HEK293 (cell line): Measurements from ENCODE around the gene NFAT5.

ENCODE experiments used
- CTCF ChIA-PET: fragments of 350-600 bp; formaldehyde crosslinking; extraction: SDS; loops from one replicate; lab custom pipeline; 2021; ENCODE audit warnings: antibody characterized with exemption; lab: Yijun Ruan, JAX
- POLR2A ChIA-PET: fragments of 300-600 bp; formaldehyde crosslinking; extraction: SDS; loops from one replicate; lab custom pipeline; 2020; ENCODE audit warnings: antibody characterized with exemption, inconsistent platforms; lab: Yijun Ruan, JAX
- H3K27ac ChIP-seq: fragments of 200-500 bp; sonication (Bioruptor generic); 2 replicates; pipeline ENCODE4 v1.5.1; 2014; ENCODE audit warnings: low read depth, low read length, control low read depth, inconsistent platforms; ENCODE audit errors: extremely low read depth
- H3K36me3 ChIP-seq, 2 experiments: fragments of 200-500 bp in 1 of 2; sonication (Bioruptor generic) in 1 of 2; 1 replicate in 1 of 2; 2 replicates in 1 of 2; pipeline ENCODE4 v1.5.1; 2014 to 2017; ENCODE audit warnings: inconsistent platforms in 2 of 2, low read length in 2 of 2; ENCODE audit not compliant: control insufficient read depth in 2 of 2, insufficient read depth in 1 of 2
- H3K4me1 ChIP-seq: fragments of 200-500 bp; sonication (Bioruptor generic); 2 replicates; pipeline ENCODE4 v1.5.1; 2014; ENCODE audit warnings: mild to moderate bottlenecking, low read length, inconsistent platforms; ENCODE audit not compliant: control insufficient read depth, insufficient read depth
- H3K4me3 ChIP-seq: 2 replicates; pipeline ENCODE4 v1.5.1; 2011; ENCODE audit warnings: low read depth, mild to moderate bottlenecking, control low read depth, low read length, moderate library complexity
- H3K9me3 ChIP-seq: fragments of 200-500 bp; sonication (Bioruptor generic); 2 replicates; pipeline ENCODE4 v1.5.1; 2014; ENCODE audit warnings: low read depth, low read length, inconsistent platforms; ENCODE audit not compliant: control insufficient read depth, insufficient read depth
- OSR2 ChIP-seq: fragments of 450-650 bp; formaldehyde crosslinking; IDR thresholded peaks from 2 replicates; pipeline ENCODE4 v1.5.1; 2016; ENCODE audit warnings: missing biosample characterization, missing genetic modification characterization
- YY2 ChIP-seq: fragments of 450-650 bp; formaldehyde crosslinking; IDR thresholded peaks from 2 replicates; pipeline ENCODE4 v1.5.1; 2016; ENCODE audit warnings: missing biosample characterization, missing genetic modification characterization
- ZBTB20 ChIP-seq: fragments of 450-650 bp; formaldehyde crosslinking; IDR thresholded peaks from 2 replicates; pipeline ENCODE4 v1.5.1; 2016; ENCODE audit warnings: missing biosample characterization, missing genetic modification characterization
- ZFHX2 ChIP-seq: fragments of 450-650 bp; formaldehyde crosslinking; conservative IDR thresholded peaks from 2 replicates; pipeline ENCODE4 v1.5.1; 2016; ENCODE audit warnings: missing biosample characterization, missing genetic modification characterization
- ZNF146 ChIP-seq: fragments of 450-650 bp; formaldehyde crosslinking; IDR thresholded peaks from 2 replicates; pipeline ENCODE4 v1.5.1; 2016; ENCODE audit warnings: missing biosample characterization, missing genetic modification characterization
- ZNF148 ChIP-seq: fragments of 450-650 bp; formaldehyde crosslinking; IDR thresholded peaks from 2 replicates; pipeline ENCODE4 v1.5.0; 2017; ENCODE audit warnings: missing biosample characterization, missing genetic modification characterization, borderline replicate concordance
- ZNF366 ChIP-seq: fragments of 450-650 bp; formaldehyde crosslinking; conservative IDR thresholded peaks from 2 replicates; pipeline ENCODE4 v1.5.1; 2016; ENCODE audit warnings: missing biosample characterization, missing genetic modification characterization
- ZNF404 ChIP-seq: fragments of 450-650 bp; formaldehyde crosslinking; IDR thresholded peaks from 2 replicates; pipeline ENCODE4 v1.5.1; 2017; ENCODE audit warnings: missing biosample characterization, missing genetic modification characterization
- ZNF48 ChIP-seq: fragments of 450-650 bp; formaldehyde crosslinking; IDR thresholded peaks from 2 replicates; pipeline ENCODE4 v1.5.1; 2016; ENCODE audit warnings: missing biosample characterization, missing genetic modification characterization
- ZNF501 ChIP-seq: fragments of 450-650 bp; formaldehyde crosslinking; IDR thresholded peaks from 2 replicates; pipeline ENCODE4 v1.5.1; 2016; ENCODE audit warnings: missing biosample characterization, missing genetic modification characterization
- ZNF529 ChIP-seq: fragments of 450-650 bp; formaldehyde crosslinking; IDR thresholded peaks from 2 replicates; pipeline ENCODE4 v1.5.1; 2017; ENCODE audit warnings: missing genetic modification characterization, missing biosample characterization; ENCODE audit not compliant: insufficient replicate concordance
- ZNF571 ChIP-seq: fragments of 450-650 bp; formaldehyde crosslinking; IDR thresholded peaks from 2 replicates; pipeline ENCODE4 v1.5.0; 2017; ENCODE audit warnings: missing biosample characterization, missing genetic modification characterization
- ZNF626 ChIP-seq: fragments of 450-650 bp; sonication (Bioruptor Pico); formaldehyde crosslinking; IDR thresholded peaks from 2 replicates; pipeline ENCODE4 v1.5.1; 2018; ENCODE audit warnings: missing biosample characterization, missing genetic modification characterization, inconsistent platforms
- ZNF660 ChIP-seq: fragments of 450-650 bp; IDR thresholded peaks from 2 replicates; pipeline ENCODE4 v1.5.1; 2018; ENCODE audit warnings: missing biosample characterization, mild to moderate bottlenecking, missing genetic modification characterization
- TF ChIP-seq, protein P1 (sequence below): fragments of 450-650 bp; formaldehyde crosslinking; IDR thresholded peaks from 2 replicates; pipeline ENCODE4 v1.5.1; 2016; ENCODE audit warnings: missing biosample characterization, missing genetic modification characterization
- TF ChIP-seq, protein P2 (sequence below): fragments of 450-650 bp; IDR thresholded peaks from 2 replicates; pipeline ENCODE4 v1.5.1; 2018; ENCODE audit warnings: missing biosample characterization, mild to moderate bottlenecking, missing genetic modification characterization
- TF ChIP-seq, protein P3 (sequence below): fragments of 450-650 bp; formaldehyde crosslinking; optimal IDR thresholded peaks from 2 replicates; pipeline ENCODE3; 2016; ENCODE audit warnings: missing biosample characterization, mild to moderate bottlenecking, missing genetic modification characterization
- TF ChIP-seq, protein P4 (sequence below): sonication (generic); formaldehyde crosslinking; IDR thresholded peaks from 2 replicates; pipeline ENCODE4 v1.8.1; 2022; ENCODE audit warnings: mild to moderate bottlenecking, moderate library complexity, missing genetic modification reagents

The NFAT5 gene

GRCh38 chr16:69709456-69710084 is 143.8 kb downstream of the NFAT5 start (continued):
- no peak for TF ChIP-seq ZNF404 (tag by site-specific recombination)
- no peak for TF ChIP-seq ZBTB20
- TF ChIP-seq ZNF660 (tag by site-specific recombination): peak; percentile 82

- CTCF ChIA-PET: interaction anchor here (1.1 to 3.7 kb wide), 5 partner anchors 12 to 314 kb away, joined by 3 to 37 read pairs (median 5); partner anchors contain the start of gene NOB1
- Histone ChIP-seq H3K4me3 (no peak overlapping the region), H3K9me3 (no peaks in the 10 kb centered on the region)
- TF ChIP-seq ZFHX2 (tag by site-specific recombination): 0 out of 2 replicates have a peak, but pooled peaks have one; percentile 13
- TF ChIP-seq, protein P1, sequence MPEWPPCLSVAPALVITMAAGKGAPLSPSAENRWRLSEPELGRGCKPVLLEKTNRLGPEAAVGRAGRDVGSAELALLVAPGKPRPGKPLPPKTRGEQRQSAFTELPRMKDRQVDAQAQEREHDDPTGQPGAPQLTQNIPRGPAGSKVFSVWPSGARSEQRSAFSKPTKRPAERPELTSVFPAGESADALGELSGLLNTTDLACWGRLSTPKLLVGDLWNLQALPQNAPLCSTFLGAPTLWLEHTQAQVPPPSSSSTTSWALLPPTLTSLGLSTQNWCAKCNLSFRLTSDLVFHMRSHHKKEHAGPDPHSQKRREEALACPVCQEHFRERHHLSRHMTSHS (tag by site-specific recombination): no peak
- TF ChIP-seq ZNF48 (tag by site-specific recombination): no peak
- TF ChIP-seq ZNF626 (tag by site-specific recombination): no peak
- TF ChIP-seq YY2: no peak
- no peak for TF ChIP-seq ZNF571 (tag by site-specific recombination)
- TF ChIP-seq ZNF529 (tag by site-specific recombination): no peak
- no peak for TF ChIP-seq ZNF148 (tag by site-specific recombination)
- TF ChIP-seq, all 188 proteins: peak for 1
- H3K36me3 ChIP-seq: peaks cover 0 to 31% of the 10 kb centered on the region in 2 experiments; a peak in 2 of 3 replicates
- POLR2A ChIA-PET: interaction anchor here (4.0 kb wide), 1 partner anchor 43 kb away, joined by 10 read pairs; the partner anchor contains the start of gene NOB1
- no peak overlapping the region for H3K27ac ChIP-seq
- H3K4me1 ChIP-seq: no peaks in the 10 kb centered on the region
Observed at GRCh38 chr16:69711115-69711740, 145.5 kb downstream of the NFAT5 start.

DNA sequence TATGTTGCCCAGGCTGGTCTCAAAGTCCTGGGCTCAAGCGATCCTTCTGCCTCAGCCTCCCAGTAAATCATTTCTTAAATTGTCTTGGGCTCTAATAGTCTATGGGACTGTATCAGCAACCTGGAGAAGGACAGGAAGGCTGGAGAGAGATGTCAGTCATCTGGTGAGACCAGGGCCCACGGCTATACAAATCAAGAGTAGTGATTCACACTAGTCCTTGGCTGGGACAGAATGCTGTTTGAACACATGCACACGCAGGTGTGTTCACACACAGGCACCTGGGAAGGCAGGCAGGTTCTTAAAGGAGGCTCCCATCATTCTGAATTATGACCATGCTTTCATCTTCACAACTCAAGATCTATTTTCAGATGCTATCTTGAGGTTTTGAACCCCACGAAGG is 146.5 kb downstream of the NFAT5 start:
- Histone ChIP-seq H3K4me1 (no peaks in the 10 kb centered on the region), H3K36me3 (peaks cover 0 to 28% of the 10 kb centered on the region in 2 experiments; a peak in 2 of 3 replicates), H3K9me3 (no peaks in the 10 kb centered on the region), H3K27ac (no peak overlapping the region), H3K4me3 (no peak overlapping the region)
- TF ChIP-seq ZNF146 (no peak), ZNF366 (no peak), OSR2 (tag by site-specific recombination) (no peak), ZNF501 (tag by site-specific recombination) (no peak)
- TF ChIP-seq, protein P2, sequence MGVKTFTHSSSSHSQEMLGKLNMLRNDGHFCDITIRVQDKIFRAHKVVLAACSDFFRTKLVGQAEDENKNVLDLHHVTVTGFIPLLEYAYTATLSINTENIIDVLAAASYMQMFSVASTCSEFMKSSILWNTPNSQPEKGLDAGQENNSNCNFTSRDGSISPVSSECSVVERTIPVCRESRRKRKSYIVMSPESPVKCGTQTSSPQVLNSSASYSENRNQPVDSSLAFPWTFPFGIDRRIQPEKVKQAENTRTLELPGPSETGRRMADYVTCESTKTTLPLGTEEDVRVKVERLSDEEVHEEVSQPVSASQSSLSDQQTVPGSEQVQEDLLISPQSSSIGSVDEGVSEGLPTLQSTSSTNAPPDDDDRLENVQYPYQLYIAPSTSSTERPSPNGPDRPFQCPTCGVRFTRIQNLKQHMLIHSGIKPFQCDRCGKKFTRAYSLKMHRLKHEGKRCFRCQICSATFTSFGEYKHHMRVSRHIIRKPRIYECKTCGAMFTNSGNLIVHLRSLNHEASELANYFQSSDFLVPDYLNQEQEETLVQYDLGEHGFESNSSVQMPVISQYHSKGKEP (tag by site-specific recombination): no peak
- TF ChIP-seq, protein P3, sequence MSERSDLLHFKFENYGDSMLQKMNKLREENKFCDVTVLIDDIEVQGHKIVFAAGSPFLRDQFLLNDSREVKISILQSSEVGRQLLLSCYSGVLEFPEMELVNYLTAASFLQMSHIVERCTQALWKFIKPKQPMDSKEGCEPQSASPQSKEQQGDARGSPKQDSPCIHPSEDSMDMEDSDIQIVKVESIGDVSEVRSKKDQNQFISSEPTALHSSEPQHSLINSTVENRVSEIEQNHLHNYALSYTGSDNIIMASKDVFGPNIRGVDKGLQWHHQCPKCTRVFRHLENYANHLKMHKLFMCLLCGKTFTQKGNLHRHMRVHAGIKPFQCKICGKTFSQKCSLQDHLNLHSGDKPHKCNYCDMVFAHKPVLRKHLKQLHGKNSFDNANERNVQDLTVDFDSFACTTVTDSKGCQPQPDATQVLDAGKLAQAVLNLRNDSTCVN (tag by site-specific recombination): no peak
- TF ChIP-seq, protein P4, sequence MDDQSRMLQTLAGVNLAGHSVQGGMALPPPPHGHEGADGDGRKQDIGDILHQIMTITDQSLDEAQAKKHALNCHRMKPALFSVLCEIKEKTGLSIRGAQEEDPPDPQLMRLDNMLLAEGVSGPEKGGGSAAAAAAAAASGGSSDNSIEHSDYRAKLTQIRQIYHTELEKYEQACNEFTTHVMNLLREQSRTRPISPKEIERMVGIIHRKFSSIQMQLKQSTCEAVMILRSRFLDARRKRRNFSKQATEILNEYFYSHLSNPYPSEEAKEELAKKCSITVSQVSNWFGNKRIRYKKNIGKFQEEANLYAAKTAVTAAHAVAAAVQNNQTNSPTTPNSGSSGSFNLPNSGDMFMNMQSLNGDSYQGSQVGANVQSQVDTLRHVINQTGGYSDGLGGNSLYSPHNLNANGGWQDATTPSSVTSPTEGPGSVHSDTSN: no peak
- POLR2A ChIA-PET: interaction anchor here (4.0 kb wide), 1 partner anchor 42 kb away, joined by 10 read pairs; the partner anchor contains the start of gene NOB1
- CTCF ChIA-PET: interaction anchor here (1.1 to 2.1 kb wide), 2 partner anchors 24 to 43 kb away, joined by 5 to 10 read pairs; partner anchors contain the start of gene NOB1
